HG03064 (cell line): ENCODE results near the gene MED16.

Experiments
- ATAC-seq: cut with Tn5 transposase; IDR thresholded peaks from one replicate; pipeline ENCODE4 v1.9.1; 2021; ENCODE audit warnings: low read depth; ENCODE audit not compliant: unreplicated experiment

The MED16 gene

GRCh38 chr19:875265-875879 is 17.6 kb downstream of the MED16 start:
- ATAC-seq, result no peak

GRCh38 chr19:873561-874041 is 19.4 kb downstream of the MED16 start:
- no peak for ATAC-seq

- ATAC-seq, result no peak
Observed at GRCh38 chr19:873084-873483, 19.9 kb downstream of the MED16 start.

- no peak for ATAC-seq
Observed at GRCh38 chr19:872266-872951, 20.6 kb downstream of the MED16 start.

GRCh38 chr19:871446-872265 is 21.3 kb downstream of the MED16 start:
- no peak for ATAC-seq

- ATAC-seq, result no peak
Observed at GRCh38 chr19:870963-871401, 22.0 kb downstream of the MED16 start.

- no peak for ATAC-seq
Observed at GRCh38 chr19:870314-870713, 22.7 kb downstream of the MED16 start.

- ATAC-seq, result no peak
Observed at GRCh38 chr19:869245-870177, 23.5 kb downstream of the MED16 start.

- ATAC-seq, result no peak
Observed at GRCh38 chr19:868458-869244, 24.3 kb downstream of the MED16 start.

GRCh38 chr19:867855-868457 is 25.0 kb downstream of the MED16 start:
- no peak for ATAC-seq

- no peak for ATAC-seq
Observed at GRCh38 chr19:867301-867793, 25.6 kb downstream of the MED16 start.

- ATAC-seq, result no peak
Observed at GRCh38 chr19:866769-867300, 26.2 kb downstream of the MED16 start.

- ATAC-seq, result no peak
Observed at GRCh38 chr19:863315-863620, 29.7 kb downstream of the MED16 start.

GRCh38 chr19:862581-863314 is 30.2 kb downstream of the MED16 start:
- no peak for ATAC-seq

- ATAC-seq, result no peak
Observed at GRCh38 chr19:861756-862580, 31.0 kb downstream of the MED16 start.

- ATAC-seq, result no peak
Observed at GRCh38 chr19:861141-861755, 31.7 kb downstream of the MED16 start.
